Measurements from ENCODE around the gene PTEN.
"Not testable (repeated sequence)": the region's sequence is repeated elsewhere in the genome, so short reads cannot be mapped to it uniquely, and the experiment has no call there.

Gene PTEN

GRCh38 chr10:87868277-87868676 is 4.9 kb downstream of the PTEN start:
- in situ Hi-C loops (cut with MboI; ENCODE audit: low sequenced_read_pairs), result no loop called here

- in situ Hi-C loops (cut with MboI; ENCODE audit: low sequenced_read_pairs), result not testable (repeated sequence)
Measured at GRCh38 chr10:87869139-87869538, 5.7 kb downstream of the PTEN start.

GRCh38 chr10:87869773-87870551 is 6.5 kb downstream of the PTEN start:
- in situ Hi-C loops (cut with MboI; ENCODE audit: low sequenced_read_pairs), result no loop called here

- in situ Hi-C loops (cut with MboI; ENCODE audit: low sequenced_read_pairs), result no loop called here
Measured at GRCh38 chr10:87872828-87873227, 9.4 kb downstream of the PTEN start.

GRCh38 chr10:87873656-87874055 is 10.2 kb downstream of the PTEN start:
- in situ Hi-C loops (cut with MboI; ENCODE audit: low sequenced_read_pairs), result no loop called here

- in situ Hi-C loops (cut with MboI; ENCODE audit: low sequenced_read_pairs), result no loop called here
Measured at GRCh38 chr10:87875929-87876571, 12.6 kb downstream of the PTEN start.

- in situ Hi-C loops (cut with MboI; ENCODE audit: low sequenced_read_pairs), result no loop called here
Measured at GRCh38 chr10:87878664-87879459, 15.4 kb downstream of the PTEN start.

GRCh38 chr10:87880336-87880735 is 16.9 kb downstream of the PTEN start:
- in situ Hi-C loops (cut with MboI; ENCODE audit: low sequenced_read_pairs), result no loop called here

- in situ Hi-C loops (cut with MboI; ENCODE audit: low sequenced_read_pairs), result not testable (repeated sequence)
Measured at GRCh38 chr10:87881373-87882059, 18.1 kb downstream of the PTEN start.

GRCh38 chr10:87882555-87883294 is 19.3 kb downstream of the PTEN start:
- in situ Hi-C loops (cut with MboI; ENCODE audit: low sequenced_read_pairs), result no loop called here

GRCh38 chr10:87886635-87887034 is 23.2 kb downstream of the PTEN start:
- in situ Hi-C loops (cut with MboI; ENCODE audit: low sequenced_read_pairs), result no loop called here

GRCh38 chr10:87887146-87887545 is 23.7 kb downstream of the PTEN start:
- in situ Hi-C loops (cut with MboI; ENCODE audit: low sequenced_read_pairs), result no loop called here

- in situ Hi-C loops (cut with MboI; ENCODE audit: low sequenced_read_pairs), result no loop called here
Measured at GRCh38 chr10:87887548-87888289, 24.3 kb downstream of the PTEN start.

- in situ Hi-C loops (cut with MboI; ENCODE audit: low sequenced_read_pairs), result no loop called here
Measured at GRCh38 chr10:87895430-87895829, 32.0 kb downstream of the PTEN start.

- in situ Hi-C loops (cut with MboI; ENCODE audit: low sequenced_read_pairs), result no loop called here
Measured at GRCh38 chr10:87896216-87896615, 32.8 kb downstream of the PTEN start.

GRCh38 chr10:87897957-87898356 is 34.5 kb downstream of the PTEN start:
- in situ Hi-C loops (cut with MboI; ENCODE audit: low sequenced_read_pairs), result not testable (repeated sequence)

GRCh38 chr10:87903396-87903795 is 40.0 kb downstream of the PTEN start:
- in situ Hi-C loops (cut with MboI; ENCODE audit: low sequenced_read_pairs), result not testable (repeated sequence)

GRCh38 chr10:87913156-87913921 is 49.9 kb downstream of the PTEN start:
- in situ Hi-C loops (cut with MboI; ENCODE audit: low sequenced_read_pairs), result no loop called here

- in situ Hi-C loops (cut with MboI; ENCODE audit: low sequenced_read_pairs), result no loop called here
Measured at GRCh38 chr10:87915406-87915805, 52.0 kb downstream of the PTEN start.

Measured in hTERT RPE-1 (cell line).